Measurements from ENCODE around the gene ZNF827.
A peak's percentile ranks its signal among the peaks of the same experiment; 100 is the strongest.
"Not testable (repeated sequence)": the region's sequence is repeated elsewhere in the genome, so short reads cannot be mapped to it uniquely, and the experiment has no call there.

The ZNF827 gene

DNA sequence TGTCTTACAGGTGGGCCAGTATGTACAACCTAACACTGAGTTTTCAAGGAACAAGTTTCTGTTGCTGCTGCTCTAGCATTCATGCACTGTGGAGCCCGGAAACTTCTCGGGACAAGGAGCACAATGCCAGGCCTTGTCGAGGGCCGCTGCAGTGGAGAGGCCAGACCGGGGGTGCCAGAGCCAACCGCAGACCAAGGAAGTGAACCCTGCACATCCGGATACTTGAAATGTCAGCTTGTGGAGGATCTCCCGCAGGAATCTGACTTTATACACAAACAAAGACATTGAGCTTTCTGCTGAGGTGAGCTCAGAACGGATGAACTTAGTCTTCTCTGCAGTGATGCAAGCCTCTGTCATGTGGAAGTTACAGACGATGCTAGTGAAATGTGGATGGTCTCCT is 99.5 kb downstream of the ZNF827 start:
- FAIRE-seq (no peak), DNase-seq (ENCODE audit: insufficient read length, low spot score) (no peak)

DNA sequence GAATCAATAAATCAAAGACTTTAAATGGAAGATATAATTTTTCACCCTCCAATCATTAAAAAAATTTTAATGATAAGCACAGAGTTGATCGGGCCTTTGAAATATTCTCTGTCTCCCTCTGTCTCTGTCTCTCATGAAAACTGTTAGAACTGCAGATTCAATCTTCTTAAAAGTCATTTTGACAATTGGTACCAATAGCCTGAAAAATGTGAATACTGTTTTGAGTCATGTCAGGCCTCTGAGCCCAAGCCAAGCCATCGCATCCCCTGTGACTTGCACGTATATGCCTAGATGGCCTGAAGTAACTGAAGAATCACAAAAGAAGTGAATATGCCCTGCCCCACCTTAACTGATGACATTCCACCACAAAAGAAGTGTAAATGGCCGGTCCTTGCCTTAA is 106.2 kb downstream of the ZNF827 start:
- DNase-seq (ENCODE audit: insufficient read length, low spot score); FAIRE-seq: not testable (repeated sequence)

DNA sequence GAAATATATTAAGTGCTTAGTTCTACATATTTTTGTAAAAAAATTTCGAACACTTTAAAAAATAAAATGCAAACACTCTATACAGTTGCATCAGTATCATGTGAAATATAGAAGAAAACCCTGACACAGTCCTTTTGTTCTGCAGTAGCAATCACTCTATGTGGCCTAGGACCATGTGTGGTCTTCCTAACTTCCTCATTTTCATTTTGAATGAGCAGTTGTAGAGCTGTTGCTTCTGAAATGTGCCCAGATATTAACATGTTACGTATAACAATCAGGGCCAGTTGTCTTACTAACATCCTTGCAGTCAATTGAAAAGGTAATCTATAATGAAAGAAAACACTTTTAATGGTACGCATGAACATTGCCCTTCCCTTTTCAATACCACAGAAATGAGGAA is 107.9 kb downstream of the ZNF827 start:
- DNase-seq (ENCODE audit: insufficient read length, low spot score), result no peak
- FAIRE-seq, result peak; percentile 93

DNA sequence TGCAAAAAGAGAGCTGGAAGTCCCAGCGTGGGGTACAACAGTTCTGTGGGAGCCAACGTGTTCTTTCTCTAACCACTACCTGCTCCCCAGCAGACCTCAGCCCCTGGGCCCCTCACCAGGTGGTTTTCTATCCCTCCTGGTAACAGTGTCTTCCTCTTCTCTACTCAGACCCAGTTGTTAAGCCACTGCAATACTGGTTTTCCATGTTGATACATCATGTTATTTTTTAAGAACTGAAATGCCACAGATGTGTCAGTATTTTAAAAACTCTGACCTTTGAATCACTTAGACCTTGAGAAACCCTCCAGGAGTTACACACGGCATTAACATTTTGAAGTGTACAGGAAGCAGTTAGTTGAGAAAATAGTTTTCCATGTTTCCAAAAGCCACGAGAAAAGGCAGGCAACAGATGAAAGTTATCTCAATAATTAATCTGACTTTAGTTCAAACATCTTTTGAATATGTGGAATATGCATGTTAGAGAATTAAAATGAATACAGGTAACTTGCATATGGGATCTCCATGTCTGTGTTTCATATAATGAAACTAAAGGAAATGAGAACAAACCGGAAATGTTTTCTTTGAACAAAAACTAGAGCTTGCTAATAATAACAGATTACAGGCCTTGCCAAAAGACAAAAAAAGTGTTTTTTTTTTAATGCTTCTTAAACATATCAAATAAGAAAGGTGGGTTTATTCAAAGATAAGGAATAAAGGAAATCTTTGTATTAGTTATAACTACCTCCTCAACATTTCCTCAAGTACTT is 108.8 kb downstream of the ZNF827 start:
- FAIRE-seq, result peak; percentile 94
- DNase-seq (ENCODE audit: insufficient read length, low spot score), result no peak

DNA sequence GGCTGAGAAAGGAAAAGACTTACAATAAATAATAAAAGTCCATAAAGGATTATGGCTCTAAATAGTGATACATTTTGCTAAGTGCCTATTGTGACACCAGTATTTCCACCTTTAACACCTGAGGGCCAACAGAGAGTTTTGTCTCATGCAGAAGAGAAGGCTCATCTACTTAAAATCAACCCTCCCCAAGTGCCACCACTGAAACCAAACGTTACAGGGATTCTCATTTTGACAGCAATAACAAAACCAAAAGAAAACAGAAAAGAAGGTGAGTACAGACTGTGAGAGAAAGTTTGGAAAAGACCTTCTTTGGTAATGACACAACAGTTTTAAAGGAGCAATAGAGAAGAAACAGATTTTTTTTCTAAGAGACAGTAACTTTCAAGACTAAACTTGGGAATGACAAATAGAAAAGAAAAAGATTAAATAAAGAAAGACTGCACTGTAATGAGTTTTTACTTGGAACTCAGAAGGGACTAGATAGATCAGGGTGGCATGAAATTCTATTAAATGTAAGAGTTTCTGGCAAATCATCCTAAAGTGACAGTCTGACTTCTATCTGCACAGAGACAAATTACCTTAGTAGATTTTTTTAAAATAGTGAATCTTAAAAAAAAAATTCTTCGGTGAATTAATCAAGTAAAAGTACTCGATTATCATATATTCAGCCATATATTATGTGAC is 109.7 kb downstream of the ZNF827 start:
- DNase-seq (ENCODE audit: insufficient read length, low spot score) (no peak), FAIRE-seq (peak; percentile 96)

GRCh38 chr4:145827885-145828284 is 110.7 kb downstream of the ZNF827 start:
- FAIRE-seq (no peak), DNase-seq (ENCODE audit: insufficient read length, low spot score) (no peak)

DNA sequence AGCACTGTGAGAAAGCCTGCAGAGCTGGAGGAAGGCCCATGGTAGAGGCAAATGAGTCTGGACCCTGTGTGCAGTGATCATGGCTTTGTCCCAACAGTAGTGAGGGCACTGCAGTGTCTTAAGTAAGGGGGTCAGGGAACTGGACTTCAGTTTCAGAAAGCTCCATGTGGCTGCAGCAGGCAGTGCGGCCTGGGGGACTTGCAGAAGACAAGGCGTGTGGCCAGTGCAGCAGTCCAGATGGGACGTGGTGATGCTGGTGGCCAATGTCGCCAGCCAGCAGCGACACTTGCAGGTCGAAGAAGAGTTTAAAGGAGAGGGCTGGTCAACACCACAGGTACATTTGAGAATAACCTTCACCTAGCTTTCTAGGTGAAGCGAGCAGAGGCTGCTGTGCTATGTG is 113.4 kb downstream of the ZNF827 start:
- DNase-seq (ENCODE audit: insufficient read length, low spot score), result no peak
- FAIRE-seq, result no peak

DNA sequence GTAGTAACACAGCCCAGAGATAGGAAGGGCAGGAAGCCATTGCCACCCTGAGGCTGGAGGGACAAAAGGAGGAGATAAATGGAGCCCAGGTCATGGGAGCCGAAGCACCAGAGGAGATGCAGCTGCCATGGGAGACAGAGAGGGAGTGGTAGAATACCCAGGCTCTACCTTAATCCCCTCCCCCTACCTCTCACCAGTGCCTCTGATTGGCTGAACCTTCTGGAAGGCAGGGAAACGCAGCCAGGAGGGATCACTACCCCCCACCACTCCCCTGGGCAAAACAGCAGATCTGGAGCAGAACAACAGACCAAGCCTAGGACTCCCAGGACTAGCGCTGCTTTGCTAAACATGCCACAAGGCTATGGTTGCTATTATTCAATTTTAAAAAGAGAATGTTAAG is 114.2 kb downstream of the ZNF827 start:
- DNase-seq (ENCODE audit: insufficient read length, low spot score) (no peak), FAIRE-seq (no peak)

- no peak for DNase-seq (ENCODE audit: insufficient read length, low spot score)
- peak; percentile 44 for FAIRE-seq
Observed at GRCh38 chr4:145823743-145824142, 114.9 kb downstream of the ZNF827 start.

- FAIRE-seq, result no peak
- no peak for DNase-seq (ENCODE audit: insufficient read length, low spot score)
Observed at GRCh38 chr4:145822581-145822980, 116.0 kb downstream of the ZNF827 start.

- FAIRE-seq, result no peak
- DNase-seq (ENCODE audit: insufficient read length, low spot score), result no peak
Observed at GRCh38 chr4:145822181-145822580, 116.4 kb downstream of the ZNF827 start.

GRCh38 chr4:145821766-145822165 is 116.9 kb downstream of the ZNF827 start:
- FAIRE-seq (peak; percentile 70), DNase-seq (ENCODE audit: insufficient read length, low spot score) (no peak)

GRCh38 chr4:145820407-145820806 is 118.2 kb downstream of the ZNF827 start:
- FAIRE-seq (no peak), DNase-seq (ENCODE audit: insufficient read length, low spot score) (no peak)

DNA sequence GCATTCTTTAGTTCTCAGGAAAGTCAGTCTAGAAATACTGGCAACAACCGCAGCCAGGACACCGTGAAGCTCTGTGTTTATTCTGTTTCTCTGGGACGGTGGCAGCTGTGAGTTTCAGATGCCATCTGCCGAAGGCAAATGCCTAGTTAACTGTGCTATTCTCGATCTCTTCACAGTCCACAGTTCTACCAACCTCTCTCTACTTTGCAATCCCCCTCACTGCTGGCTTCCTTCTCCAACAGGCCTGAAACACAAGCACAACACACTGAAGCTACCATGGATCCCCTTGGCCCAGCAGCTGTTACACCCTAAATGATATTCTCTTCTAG is 118.8 kb downstream of the ZNF827 start:
- FAIRE-seq (peak; percentile 91), DNase-seq (ENCODE audit: insufficient read length, low spot score) (no peak)

DNA sequence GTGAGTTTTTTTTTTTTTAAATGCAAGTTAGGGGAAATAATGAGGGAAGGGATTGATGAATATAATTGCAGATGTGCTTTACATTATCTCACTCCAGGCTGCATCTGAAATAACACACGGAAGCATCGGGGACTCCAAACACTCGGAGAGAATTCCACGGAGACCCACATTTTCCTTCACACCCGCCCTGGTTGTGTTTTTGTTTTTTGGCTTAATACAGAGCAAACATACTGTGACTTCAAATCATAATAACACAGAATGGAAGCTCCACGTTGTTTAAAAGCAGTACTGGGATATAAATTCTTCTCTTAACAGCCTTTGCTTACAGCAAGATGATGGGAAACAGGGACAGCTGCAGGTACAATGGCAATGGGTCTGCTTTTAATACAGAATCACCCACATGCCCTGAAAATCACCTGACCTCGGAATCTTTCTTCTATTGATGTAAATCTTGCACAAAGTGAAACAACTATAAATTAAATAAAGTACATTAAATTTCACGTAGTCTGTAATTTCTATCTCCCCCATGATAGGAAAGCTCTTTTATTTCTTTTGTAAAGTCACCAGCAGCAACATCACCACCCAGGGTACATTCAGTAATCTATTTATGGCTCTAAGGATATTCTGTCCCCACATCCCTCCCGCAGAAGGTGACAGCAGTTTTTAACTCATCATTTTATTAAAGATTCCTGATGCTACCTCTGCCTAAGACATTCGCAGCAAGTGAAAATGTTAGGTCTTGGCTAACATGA is 119.3 kb downstream of the ZNF827 start:
- FAIRE-seq (peak; percentile 67), DNase-seq (ENCODE audit: insufficient read length, low spot score) (no peak)

- FAIRE-seq (no peak), DNase-seq (ENCODE audit: insufficient read length, low spot score) (no peak)
Observed at GRCh38 chr4:145818011-145818410, 120.6 kb downstream of the ZNF827 start.

GRCh38 chr4:145816091-145816490 is 122.5 kb downstream of the ZNF827 start:
- DNase-seq (ENCODE audit: insufficient read length, low spot score) (no peak), FAIRE-seq (no peak)

DNA sequence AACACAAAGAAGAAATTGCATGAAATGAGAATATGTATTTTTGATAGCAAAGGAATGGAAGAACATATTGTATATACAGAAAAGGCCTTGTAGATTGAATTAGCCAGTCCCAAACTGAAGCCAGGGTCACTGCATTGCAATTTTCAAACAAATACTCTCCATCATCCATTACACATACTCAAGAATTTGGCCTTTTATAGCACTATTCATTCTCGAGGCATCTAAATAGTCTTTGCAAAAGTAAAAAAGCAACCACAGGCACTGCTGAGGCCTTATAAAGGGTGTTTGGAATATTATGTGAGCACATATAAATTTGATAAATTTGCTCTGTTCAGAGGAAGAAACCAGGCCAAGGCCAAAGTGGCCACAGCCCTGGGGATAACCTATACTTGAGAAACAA is 123.0 kb downstream of the ZNF827 start:
- FAIRE-seq (no peak), DNase-seq (ENCODE audit: insufficient read length, low spot score) (no peak)

DNA sequence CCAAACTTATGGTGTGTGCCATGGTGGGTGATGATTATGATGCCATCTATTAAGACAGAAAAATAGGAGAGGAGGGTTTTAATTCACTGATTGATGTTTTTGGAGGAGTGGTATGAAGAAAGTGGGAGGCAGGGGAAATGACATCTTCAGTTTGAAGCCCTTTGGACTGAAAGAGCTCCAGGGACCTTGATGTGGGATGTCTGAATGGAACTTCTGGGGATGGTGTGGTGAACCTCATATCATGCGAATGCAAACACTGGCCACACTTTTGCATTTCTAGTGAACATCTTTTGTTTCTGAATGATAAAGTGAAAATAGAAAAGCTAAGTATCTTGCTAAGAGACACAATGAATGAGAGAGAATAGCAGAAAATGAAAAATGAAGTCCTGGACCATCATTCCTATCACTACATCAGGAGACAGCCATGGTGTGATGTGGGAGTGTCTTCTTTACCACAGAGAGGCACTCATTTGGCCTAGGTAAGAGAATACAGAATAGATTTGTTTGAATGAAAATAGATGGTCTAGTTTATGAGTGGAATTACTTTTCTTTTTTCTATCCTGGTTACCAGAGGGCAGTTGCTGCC is 123.5 kb downstream of the ZNF827 start:
- DNase-seq (ENCODE audit: insufficient read length, low spot score) (no peak), FAIRE-seq (no peak)

GRCh38 chr4:145814246-145814645 is 124.4 kb downstream of the ZNF827 start:
- DNase-seq (ENCODE audit: insufficient read length, low spot score), result no peak
- no peak for FAIRE-seq

GRCh38 chr4:145812919-145813318 is 125.7 kb downstream of the ZNF827 start:
- FAIRE-seq (no peak), DNase-seq (ENCODE audit: insufficient read length, low spot score) (no peak)

Measured in GM19239 (cell line).